Stimulated activated CD4-positive, alpha-beta T cell treated with anti-CD3 and anti-CD28 coated beads, Interleukin-4, amount 100 ng/mL, for 1 hour (primary cell): Measurements from ENCODE around the gene BMPR1A.
"Not testable (repeated sequence)": the region's sequence is repeated elsewhere in the genome, so short reads cannot be mapped to it uniquely, and the experiment has no call there.

Source experiments
- DNase-seq: peaks from one replicate; pipeline ENCODE4 v3.0.0-alpha.2; 2020

BMPR1A gene

GRCh38 chr10:86943316-86944030, 187.1 kb downstream of the BMPR1A start:
- DNase-seq, result no peak

DNA sequence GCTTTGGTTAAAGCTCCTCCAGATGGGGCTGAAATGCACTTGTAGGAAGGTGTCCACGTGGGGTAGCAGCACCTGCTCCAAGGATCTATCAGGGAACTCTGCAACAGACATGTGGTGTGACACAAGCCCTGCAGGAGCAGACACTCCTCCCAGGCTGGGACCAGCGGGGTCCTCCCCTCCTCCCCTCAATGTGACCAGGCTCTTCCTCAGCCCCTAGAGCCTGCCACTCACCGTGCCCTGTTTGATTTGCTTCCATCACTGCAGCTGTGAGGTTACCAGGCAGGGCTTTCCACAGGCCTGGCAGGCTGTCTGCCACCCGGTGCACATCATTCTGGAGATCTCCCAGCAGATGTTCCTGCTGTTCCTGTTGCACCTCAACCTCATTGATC, 187.6 kb downstream of the BMPR1A start:
- no peak for DNase-seq

- DNase-seq, result no peak
These were observed 188.1 kb downstream of the BMPR1A start for GRCh38 chr10:86944471-86944870.

GRCh38 chr10:86944907-86945306, 188.5 kb downstream of the BMPR1A start:
- no peak for DNase-seq

GRCh38 chr10:86945361-86946212, 189.2 kb downstream of the BMPR1A start:
- no peak for DNase-seq

- DNase-seq, result no peak
These were observed 190.1 kb downstream of the BMPR1A start for GRCh38 chr10:86946213-86947155.

GRCh38 chr10:86947806-86948205, 191.4 kb downstream of the BMPR1A start:
- not testable (repeated sequence) for DNase-seq

- DNase-seq, result no peak
These were observed 193.9 kb downstream of the BMPR1A start for GRCh38 chr10:86950349-86950748.

DNA sequence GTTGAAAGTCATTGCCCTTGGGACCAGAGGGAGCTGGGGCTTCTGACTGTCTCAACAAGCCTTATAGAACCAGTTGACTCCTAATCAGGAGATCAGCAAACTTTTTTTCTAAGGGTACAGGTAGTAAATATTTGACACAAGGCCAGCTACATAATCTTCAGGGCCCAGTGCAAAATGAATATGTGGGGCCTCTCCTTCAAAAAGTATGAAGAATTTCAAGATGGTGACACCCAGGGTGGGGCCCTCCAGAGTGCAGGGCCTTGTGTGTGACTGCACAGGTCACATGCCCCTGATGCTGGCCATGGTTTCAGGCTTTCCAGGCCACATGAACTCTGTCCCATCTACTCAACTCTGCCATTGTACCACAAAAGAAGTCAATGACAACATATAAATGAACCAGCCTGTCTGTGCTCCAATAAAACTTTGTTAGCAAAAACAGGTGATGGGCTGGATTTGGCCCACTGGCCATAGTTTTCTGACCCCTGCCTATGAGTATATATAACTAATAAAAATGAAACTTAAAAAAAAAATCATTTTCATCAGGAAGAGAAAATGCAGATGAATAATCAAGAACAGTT, 194.9 kb downstream of the BMPR1A start:
- DNase-seq, result no peak

- DNase-seq, result no peak
These were observed 195.7 kb downstream of the BMPR1A start for GRCh38 chr10:86952106-86952505.

GRCh38 chr10:86952697-86953096, 196.3 kb downstream of the BMPR1A start:
- DNase-seq, result not testable (repeated sequence)

GRCh38 chr10:86953747-86954680, 197.6 kb downstream of the BMPR1A start:
- no peak for DNase-seq

GRCh38 chr10:86954681-86955500, 198.5 kb downstream of the BMPR1A start:
- DNase-seq, result no peak

DNA sequence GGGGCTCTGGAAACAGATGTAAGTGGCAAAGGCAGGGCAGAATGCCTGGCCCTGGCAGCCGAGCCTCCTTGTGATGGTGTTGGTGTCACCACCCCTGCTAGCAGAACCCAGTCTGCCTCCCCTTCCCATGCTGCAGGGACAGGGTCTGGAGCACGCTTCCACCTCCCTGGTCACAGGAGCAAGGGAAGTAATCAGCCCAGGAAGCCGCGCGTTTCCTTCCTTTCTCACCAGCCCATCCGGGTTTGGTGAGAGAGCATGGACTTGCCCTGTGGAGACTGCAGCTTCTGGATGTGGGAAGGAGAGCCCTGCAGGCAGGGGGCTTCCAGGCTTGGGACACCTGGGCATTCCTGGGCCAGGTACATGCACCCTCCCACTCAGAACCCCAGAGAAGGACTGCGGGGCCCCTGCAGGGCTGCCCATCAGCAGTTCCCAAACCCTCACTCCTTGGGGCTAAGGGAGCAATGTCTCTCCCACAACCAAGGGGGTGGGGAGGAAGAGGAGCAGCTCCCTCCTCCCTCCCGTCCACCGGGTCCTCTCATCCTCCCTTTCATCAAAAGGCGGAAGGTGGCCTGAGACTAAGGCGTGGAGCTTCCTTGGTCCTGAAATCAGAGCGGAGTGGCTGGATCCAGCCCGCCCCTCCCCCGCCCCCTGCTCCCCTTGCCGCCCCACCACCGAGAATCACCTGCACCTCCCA, 199.2 kb downstream of the BMPR1A start:
- no peak for DNase-seq

DNA sequence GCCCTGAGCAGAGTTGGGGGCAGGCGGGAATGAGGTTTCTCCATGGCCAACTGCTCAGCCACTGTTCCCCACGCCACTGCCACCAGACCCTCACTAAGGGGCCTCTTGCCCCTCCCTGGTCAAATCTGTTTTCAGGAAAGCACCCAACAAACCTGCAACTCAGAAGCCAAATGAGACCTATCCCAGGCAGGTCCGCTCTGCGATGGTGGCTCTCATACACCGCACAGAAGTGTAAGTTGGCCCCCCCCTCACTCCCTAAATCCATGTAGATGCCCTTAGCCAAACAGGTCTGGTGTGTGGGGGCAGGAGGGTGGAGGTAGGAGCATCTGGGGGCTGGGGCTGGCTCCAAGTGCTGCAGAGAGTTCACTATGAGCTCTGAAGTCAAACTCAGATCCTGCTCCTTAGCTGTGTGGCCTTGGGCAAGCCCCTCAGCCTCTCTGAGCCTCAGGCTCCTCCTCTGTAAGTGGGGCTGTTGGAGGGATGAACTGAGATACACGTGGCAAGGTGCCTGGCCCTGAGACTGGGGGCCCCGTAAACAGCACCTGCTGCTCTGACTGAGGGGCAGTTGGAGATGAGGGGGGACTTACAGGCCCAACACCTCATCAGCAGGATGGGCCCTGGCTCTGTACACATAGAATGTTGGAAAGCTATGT, 199.9 kb downstream of the BMPR1A start:
- DNase-seq, result no peak

DNA sequence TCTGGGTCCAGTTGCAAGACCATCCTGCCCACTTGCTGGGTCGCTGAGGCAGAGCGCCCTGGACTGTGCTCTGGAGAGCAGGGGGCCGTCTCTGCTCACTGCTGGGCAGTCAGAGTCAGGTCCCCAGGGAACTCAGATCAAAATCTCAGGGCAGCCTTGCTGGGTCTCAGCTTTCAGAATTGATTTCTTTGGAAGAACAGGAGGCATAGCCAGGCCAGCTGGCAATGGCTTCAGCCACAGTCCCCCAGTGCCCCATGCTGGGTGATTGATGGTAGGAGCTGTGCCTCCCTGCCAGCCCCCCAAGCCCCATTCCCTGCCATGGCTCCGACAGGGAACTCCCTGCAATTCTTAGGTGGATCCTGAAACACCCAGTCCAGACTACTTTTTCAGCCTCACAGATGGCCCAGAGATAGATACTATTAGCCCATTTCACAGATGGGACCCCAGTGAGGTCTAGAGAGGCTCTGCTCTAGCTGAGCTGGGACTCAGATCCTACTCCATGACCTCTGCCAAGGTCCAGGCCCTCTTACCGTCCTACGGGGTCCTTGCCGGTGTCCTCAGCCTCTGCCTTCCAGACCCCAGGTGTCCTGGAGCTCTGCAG, 200.5 kb downstream of the BMPR1A start:
- DNase-seq, result no peak

DNA sequence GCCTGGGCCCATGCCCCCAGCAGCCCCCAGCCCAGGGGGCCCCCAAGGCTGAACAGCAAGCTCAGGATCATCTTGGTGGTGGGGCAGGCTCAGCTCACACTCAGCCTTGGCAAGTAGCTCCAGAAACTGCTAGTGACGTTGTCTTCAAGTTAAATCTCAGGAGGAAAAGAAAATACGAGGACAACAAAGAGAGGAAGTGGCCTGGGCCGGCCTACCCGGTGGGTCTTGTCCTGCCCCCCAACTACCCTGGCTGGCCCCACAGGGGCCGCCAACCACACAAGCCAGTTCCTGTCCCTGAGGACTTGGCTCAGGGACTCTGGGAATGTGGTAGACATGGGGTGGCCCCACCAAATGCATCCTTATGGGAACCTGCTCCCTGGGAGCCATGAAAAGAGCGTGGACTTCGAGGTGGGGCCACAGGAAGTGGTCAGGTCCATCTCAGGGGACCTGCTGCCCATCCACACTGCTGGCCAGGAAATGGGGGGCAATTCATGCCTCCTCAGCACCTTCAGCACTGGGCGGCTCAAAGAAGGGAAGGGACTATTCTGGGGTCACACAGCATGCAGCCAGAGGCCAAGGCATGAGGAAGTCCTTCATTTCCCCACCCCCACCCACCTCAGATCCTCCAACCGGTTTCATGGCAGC, 201.2 kb downstream of the BMPR1A start, which contains the start of gene MMRN2:
Gene MMRN2, minus strand, starts transcription at position 145 of the 645 bp plus-strand sequence. Its CDS starts 74 bp downstream, at position 71.
- DNase-seq, result no peak
